B cell (primary cell): ENCODE data around the gene DDB1.

Experiments used
- CTCF ChIP-seq: fragments of 200-600 bp; IDR thresholded peaks from one replicate; pipeline ENCODE4 v1.8.0; 2022; ENCODE audit warnings: antibody characterized with exemption, mild to moderate bottlenecking
- EZH2 ChIP-seq: IDR thresholded peaks from 2 replicates; pipeline ENCODE4 v1.6.1; 2012; ENCODE audit warnings: borderline replicate concordance, low read depth, mild to moderate bottlenecking, moderate library complexity, low read length; ENCODE audit not compliant: insufficient read depth, poor library complexity, severe bottlenecking

GRCh38 chr11:61353131-61354067 lies 20.5 kb upstream of the DDB1 start:
- no peak for TF ChIP-seq CTCF
- TF ChIP-seq EZH2: no peak
